GM19467 (cell line): ENCODE measurements around the gene HOXD3.

Experiments
- ATAC-seq: cut with Tn5 transposase; IDR thresholded peaks from one replicate; pipeline ENCODE4 v1.9.1; 2021; ENCODE audit warnings: mild to moderate bottlenecking, moderate library complexity; ENCODE audit not compliant: unreplicated experiment

Gene HOXD3

GRCh38 chr2:176202491-176202890, 45.4 kb downstream of the HOXD3 start:
- ATAC-seq = no peak

GRCh38 chr2:176205126-176205525, 48.0 kb downstream of the HOXD3 start:
- ATAC-seq = no peak

- ATAC-seq = no peak
Observed at GRCh38 chr2:176206136-176206535, 49.0 kb downstream of the HOXD3 start.

GRCh38 chr2:176206682-176207081, 49.6 kb downstream of the HOXD3 start:
- ATAC-seq = no peak

GRCh38 chr2:176211110-176211509, 54.0 kb downstream of the HOXD3 start:
- no peak for ATAC-seq

- ATAC-seq = no peak
Observed at GRCh38 chr2:176212276-176212675, 55.2 kb downstream of the HOXD3 start.

GRCh38 chr2:176213406-176213805, 56.3 kb downstream of the HOXD3 start:
- no peak for ATAC-seq
